Kidney (tissue), 14 donors: ENCODE results near the gene CHRM4. TPM values are rescaled to one million over a fixed set of nuclear protein-coding genes. Genes with fewer than 3 reads are reported as not detected.
A peak's percentile ranks its signal among the peaks of the same experiment; 100 is the strongest.

Experiments used
- DNase-seq, 5 donors: peaks; one replicate each; pipeline ENCODE4 v3.0.0-alpha.2; 2013 to 2020
- FAIRE-seq: peaks from 2 replicates; lab custom pipeline; 2012; peaks lifted over from hg19 to GRCh38; lab: Jason Lieb, UNC
- H3K27ac ChIP-seq, 2 donors: one replicate each; pipeline ENCODE4 v1.7.0; 2013; ENCODE audit warnings: low read depth in 2 of 2, low read length in 2 of 2, inconsistent platforms in 1 of 2
- H3K27me3 ChIP-seq: one replicate; pipeline ENCODE4 v1.7.1; 2013; ENCODE audit warnings: low read length, inconsistent platforms; ENCODE audit not compliant: control insufficient read depth, insufficient read depth
- H3K36me3 ChIP-seq, 3 donors: one replicate each; pipeline versions ENCODE4 v1.7.0 to v1.7.1; 2013; ENCODE audit warnings: low read length in 3 of 3, control low read depth in 1 of 3, inconsistent platforms in 1 of 3; ENCODE audit not compliant: insufficient read depth in 3 of 3, control insufficient read depth in 2 of 3
- H3K4me1 ChIP-seq, 3 donors: one replicate each; pipeline versions ENCODE4 v1.7.0 to v1.7.1; 2013; ENCODE audit warnings: low read length in 3 of 3, inconsistent platforms in 1 of 3, low read depth in 1 of 3; ENCODE audit not compliant: control insufficient read depth in 2 of 3, insufficient read depth in 2 of 3
- H3K4me3 ChIP-seq, 3 donors: one replicate each; pipeline versions ENCODE4 v1.7.0 to v1.8.1; 2013; ENCODE audit warnings: low read length in 3 of 3, control low read depth in 1 of 3, inconsistent platforms in 1 of 3
- H3K9ac ChIP-seq, 3 donors: one replicate each; pipeline versions ENCODE4 v1.7.0 to v1.7.1; 2013; ENCODE audit warnings: low read length in 3 of 3, control low read depth in 1 of 3, inconsistent platforms in 1 of 3
- H3K9me3 ChIP-seq, 3 donors: one replicate each; pipeline versions ENCODE4 v1.7.0 to v1.7.1; 2013; ENCODE audit warnings: low read length in 3 of 3, control low read depth in 1 of 3, inconsistent platforms in 1 of 3; ENCODE audit not compliant: control insufficient read depth in 2 of 3, insufficient read depth in 1 of 3
- intact Hi-C: fragments of 100-400 bp; cut with DNase I; formaldehyde crosslinking; loops from one replicate; pipeline ENCODE4 v1.11.1; 2022
- polyA plus RNA-seq: library from polyadenylated mRNA; stranded (reverse); fragments of 350-450 nt; fragmentation: Illumina TruSeq; extraction: RNeasy Lipid Tissue Mini Kit (QIAGEN cat#74804); gene quantifications from one replicate; pipeline ENCODE4 v1.2.3, GENCODE V29; 2014; ENCODE audit warnings: low read depth, low replicate concordance; ENCODE audit not compliant: insufficient read depth
- total RNA-seq: library from RNA; stranded (reverse); fragmentation: NEBNext Ultra II Directional; extraction: Animal tissue kit (Norgen Biotek cat#: 25700); gene quantifications from one replicate; pipeline ENCODE4 v1.2.1, GENCODE V29; 2021
- TF ChIP-seq, protein P1 (sequence below): IDR thresholded peaks from 3 replicates; pipeline ENCODE4 v1.5.1; 2012; ENCODE audit warnings: mild to moderate bottlenecking, moderate library complexity, borderline replicate concordance; ENCODE audit not compliant: insufficient read depth; ENCODE audit errors: extremely low read depth
- donor health status: control.
- donor health status: control.
- donor health status: control.
- donor health status: control.
- donor health status: control.
- donor health status: DM: yes; HTN: yes; CAD: no.
- donor health status: Normal renal cell carcinoma (clear cell type).

Gene CHRM4
- total and polyA plus RNA-seq, 2 donors from 2014 or later: 0.16 TPM; not detected in 1

DNA sequence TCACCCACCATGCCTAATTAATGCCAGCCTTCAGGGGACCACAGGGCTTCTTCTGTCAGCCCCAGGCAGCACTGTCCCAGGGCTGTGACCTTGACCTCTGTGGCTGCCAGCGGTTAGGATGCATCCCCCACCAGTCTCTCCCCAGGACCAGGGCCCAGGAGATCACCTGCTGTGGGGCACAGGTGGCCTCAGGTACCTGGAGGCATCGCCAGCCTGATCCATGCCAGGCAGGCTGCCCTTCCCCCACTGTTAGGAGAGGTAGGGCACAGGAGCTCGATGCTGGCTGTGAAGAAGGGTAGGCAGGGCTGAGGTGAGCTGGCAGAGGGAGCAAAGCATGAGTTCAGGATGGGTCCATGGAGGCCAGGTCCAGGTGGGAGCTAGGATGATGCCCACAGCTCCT is 26.8 kb downstream of the CHRM4 start:
- intact Hi-C loops: no loop called here
- Histone ChIP-seq H3K27me3 (no peaks in the 10 kb centered on the region), H3K4me3 (no peak overlapping the region), H3K9me3 (no peaks in the 10 kb centered on the region), H3K4me1 (peaks cover 0 to 37% (median 9%) of the 10 kb centered on the region in 3 donors), H3K9ac (no peak overlapping the region), H3K27ac (peak overlapping the region in 1 of 2 donors; percentile 16), H3K36me3 (peaks cover 0 to 2% (median 0%) of the 10 kb centered on the region in 3 donors)
- FAIRE-seq: no peak
- TF ChIP-seq, protein P1, sequence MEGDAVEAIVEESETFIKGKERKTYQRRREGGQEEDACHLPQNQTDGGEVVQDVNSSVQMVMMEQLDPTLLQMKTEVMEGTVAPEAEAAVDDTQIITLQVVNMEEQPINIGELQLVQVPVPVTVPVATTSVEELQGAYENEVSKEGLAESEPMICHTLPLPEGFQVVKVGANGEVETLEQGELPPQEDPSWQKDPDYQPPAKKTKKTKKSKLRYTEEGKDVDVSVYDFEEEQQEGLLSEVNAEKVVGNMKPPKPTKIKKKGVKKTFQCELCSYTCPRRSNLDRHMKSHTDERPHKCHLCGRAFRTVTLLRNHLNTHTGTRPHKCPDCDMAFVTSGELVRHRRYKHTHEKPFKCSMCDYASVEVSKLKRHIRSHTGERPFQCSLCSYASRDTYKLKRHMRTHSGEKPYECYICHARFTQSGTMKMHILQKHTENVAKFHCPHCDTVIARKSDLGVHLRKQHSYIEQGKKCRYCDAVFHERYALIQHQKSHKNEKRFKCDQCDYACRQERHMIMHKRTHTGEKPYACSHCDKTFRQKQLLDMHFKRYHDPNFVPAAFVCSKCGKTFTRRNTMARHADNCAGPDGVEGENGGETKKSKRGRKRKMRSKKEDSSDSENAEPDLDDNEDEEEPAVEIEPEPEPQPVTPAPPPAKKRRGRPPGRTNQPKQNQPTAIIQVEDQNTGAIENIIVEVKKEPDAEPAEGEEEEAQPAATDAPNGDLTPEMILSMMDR: no peak
- peak in 1 of 5 donors; percentile 75 for DNase-seq

DNA sequence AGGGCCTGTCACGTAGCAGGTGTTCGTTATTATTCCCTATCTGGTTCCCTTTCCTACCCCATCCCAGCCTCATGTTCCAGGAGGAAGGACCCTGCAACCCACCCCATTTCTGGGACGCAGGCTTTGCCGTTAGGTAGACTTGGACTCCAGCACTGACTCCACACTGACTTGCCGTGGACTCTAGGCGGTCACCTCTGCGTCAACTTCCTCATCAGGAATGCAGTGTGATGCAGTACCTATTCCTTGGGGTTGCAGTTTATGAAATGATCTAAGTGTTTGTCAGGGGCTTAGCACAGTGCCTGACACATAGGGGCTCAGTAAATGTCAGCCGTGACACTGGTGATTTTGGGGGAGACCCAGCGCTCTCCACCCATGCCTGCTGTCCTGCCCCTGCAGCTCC is 27.5 kb downstream of the CHRM4 start:
- H3K9ac ChIP-seq: peak overlapping the region in 1 of 3 donors; percentile 51
- H3K4me1 ChIP-seq: peaks cover 0 to 37% (median 9%) of the 10 kb centered on the region in 3 donors
- H3K4me3 ChIP-seq: no peak overlapping the region
- peaks cover 0 to 2% (median 0%) of the 10 kb centered on the region in 3 donors for H3K36me3 ChIP-seq
- peak overlapping the region in 1 of 2 donors; percentile 43 for H3K27ac ChIP-seq
- DNase-seq (no peak), FAIRE-seq (no peak)
- no peaks in the 10 kb centered on the region for H3K27me3 ChIP-seq
- TF ChIP-seq, protein P1: no peak
- no peaks in the 10 kb centered on the region for H3K9me3 ChIP-seq
- intact Hi-C loops: no loop called here

DNA sequence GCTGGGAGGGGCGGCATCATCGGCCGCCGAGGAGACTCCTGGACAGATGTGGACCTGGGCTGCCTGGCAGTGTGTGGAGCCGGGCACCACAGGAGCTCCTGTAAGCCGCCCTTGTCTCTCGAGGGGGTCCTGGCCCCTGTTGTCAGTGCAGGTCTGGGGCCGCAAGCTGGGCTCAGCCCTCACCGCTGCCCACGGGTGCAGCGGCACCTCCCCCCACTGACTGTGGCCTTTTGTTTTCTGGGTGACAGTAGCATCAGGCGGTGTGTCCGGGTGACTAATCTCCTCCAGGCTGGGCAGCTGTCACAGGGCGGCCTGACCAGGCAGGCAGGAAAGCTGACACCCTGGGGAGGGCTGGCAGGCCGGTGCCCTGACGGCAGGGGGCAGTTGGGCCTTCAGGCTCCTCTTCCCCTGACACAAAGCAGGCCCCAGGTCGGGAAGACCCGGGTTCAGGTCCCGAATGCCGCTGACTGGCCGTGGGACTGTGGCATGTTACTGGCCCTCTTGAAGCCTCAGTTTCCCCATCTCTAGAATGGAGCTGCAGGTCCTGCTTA is 28.0 kb downstream of the CHRM4 start:
- Histone ChIP-seq H3K27me3 (no peaks in the 10 kb centered on the region), H3K4me3 (no peak overlapping the region), H3K9me3 (no peaks in the 10 kb centered on the region), H3K9ac (peak overlapping the region in 1 of 3 donors; percentile 51), H3K36me3 (peaks cover 0 to 2% (median 0%) of the 10 kb centered on the region in 3 donors), H3K27ac (peak overlapping the region in 1 of 2 donors; percentile 43), H3K4me1 (peaks cover 0 to 37% (median 9%) of the 10 kb centered on the region in 3 donors)
- TF ChIP-seq, protein P1: no peak
- intact Hi-C loops: no loop called here
- FAIRE-seq (no peak), DNase-seq (peak; percentile 73 to 81 (median 77))
